ENCODE results near the gene LIX1L. TPM values are rescaled to one million over a fixed set of nuclear protein-coding genes. Genes with fewer than 3 reads are reported as not detected.

The LIX1L gene
- total RNA-seq, 2 experiments from 2014 or later: 11.6 to 26.3 TPM

DNA sequence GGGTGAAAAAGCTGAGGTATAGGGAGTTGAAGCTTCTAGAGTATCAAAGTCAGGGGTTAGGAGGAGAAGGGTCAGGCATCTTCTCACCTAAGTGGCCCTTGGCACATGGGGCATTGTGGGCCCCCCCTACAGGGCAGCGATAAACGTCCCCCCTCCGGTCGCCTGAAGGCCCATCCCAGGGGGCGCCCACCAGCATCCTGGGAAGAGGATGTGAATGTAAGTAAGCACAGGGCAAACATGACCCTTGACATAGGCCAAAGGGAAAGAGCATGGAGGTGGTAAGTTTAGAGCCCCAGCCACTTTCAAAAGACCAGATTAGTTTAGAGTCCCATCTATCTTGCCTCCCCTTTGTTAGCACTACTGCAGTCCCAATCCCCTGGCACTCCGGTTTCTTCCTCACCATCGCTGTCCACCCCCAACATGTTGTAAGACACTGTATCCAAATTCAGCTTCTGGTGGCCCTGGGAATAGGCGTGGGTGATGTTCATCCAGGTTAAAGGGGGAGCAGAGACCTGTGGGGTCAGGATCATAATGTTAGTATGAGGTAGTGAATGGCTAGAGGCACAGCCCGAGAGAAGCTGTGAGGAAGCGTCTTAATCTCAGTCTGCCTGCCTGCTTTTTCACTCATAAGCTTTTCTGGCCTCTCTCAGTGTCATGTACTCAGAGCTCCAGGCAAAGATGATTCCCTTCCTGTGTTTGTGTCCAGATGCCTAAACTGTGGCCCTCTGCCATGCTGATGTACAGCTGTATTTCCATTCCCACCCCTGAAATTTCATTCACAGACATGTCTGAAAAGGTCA is 50.7 kb downstream of the LIX1L start:
- BruUV-seq (replicated peaks): no TSS peak

GRCh38 chr1:145901312-145902021 is 56.4 kb downstream of the LIX1L start:
- ChIA-PET POLR2A (no interaction called here), CTCF (ENCODE audit: unreplicated experiment) (no interaction called here)
- no peak overlapping the region for H2AFZ ChIP-seq (ENCODE audit: low read length)
- no peaks in the 10 kb centered on the region for H3K79me2 ChIP-seq (ENCODE audit: insufficient read depth, low read depth, low read length)
- H3K4me3 ChIP-seq (ENCODE audit: low read depth, low read length, poor library complexity, severe bottlenecking): no peak overlapping the region
- H3K9me2 ChIP-seq (ENCODE audit: insufficient read depth, low read length): no peaks in the 10 kb centered on the region
- no peaks in the 10 kb centered on the region for H4K20me1 ChIP-seq (ENCODE audit: insufficient read depth, low read length)
- H3K36me3 ChIP-seq (ENCODE audit: insufficient read depth, low read length): no peaks in the 10 kb centered on the region
- no peaks in the 10 kb centered on the region for H3K9me3 ChIP-seq (ENCODE audit: low read length)
- no peak overlapping the region for H3K27ac ChIP-seq (ENCODE audit: low read depth, low read length, poor library complexity, severe bottlenecking)
- intact Hi-C loops (cut with micrococcal nuclease; ENCODE audit: unreplicated experiment): no loop called here
- no peaks in the 10 kb centered on the region for H3K4me1 ChIP-seq (ENCODE audit: insufficient read depth, low read length, poor library complexity, severe bottlenecking)
- no peak for TF ChIP-seq EZH2phosphoT487 (IDR thresholded peaks at IDR 0.05; ENCODE audit: borderline replicate concordance, low read depth, low read length)
- TF ChIP-seq, protein P1, sequence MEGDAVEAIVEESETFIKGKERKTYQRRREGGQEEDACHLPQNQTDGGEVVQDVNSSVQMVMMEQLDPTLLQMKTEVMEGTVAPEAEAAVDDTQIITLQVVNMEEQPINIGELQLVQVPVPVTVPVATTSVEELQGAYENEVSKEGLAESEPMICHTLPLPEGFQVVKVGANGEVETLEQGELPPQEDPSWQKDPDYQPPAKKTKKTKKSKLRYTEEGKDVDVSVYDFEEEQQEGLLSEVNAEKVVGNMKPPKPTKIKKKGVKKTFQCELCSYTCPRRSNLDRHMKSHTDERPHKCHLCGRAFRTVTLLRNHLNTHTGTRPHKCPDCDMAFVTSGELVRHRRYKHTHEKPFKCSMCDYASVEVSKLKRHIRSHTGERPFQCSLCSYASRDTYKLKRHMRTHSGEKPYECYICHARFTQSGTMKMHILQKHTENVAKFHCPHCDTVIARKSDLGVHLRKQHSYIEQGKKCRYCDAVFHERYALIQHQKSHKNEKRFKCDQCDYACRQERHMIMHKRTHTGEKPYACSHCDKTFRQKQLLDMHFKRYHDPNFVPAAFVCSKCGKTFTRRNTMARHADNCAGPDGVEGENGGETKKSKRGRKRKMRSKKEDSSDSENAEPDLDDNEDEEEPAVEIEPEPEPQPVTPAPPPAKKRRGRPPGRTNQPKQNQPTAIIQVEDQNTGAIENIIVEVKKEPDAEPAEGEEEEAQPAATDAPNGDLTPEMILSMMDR (conservative IDR thresholded peaks at IDR 0.05; ENCODE audit: low read length): no peak
- no TSS peak for BruUV-seq (replicated peaks)
- DNase-seq (ENCODE audit: low spot score): no peak
- no peak overlapping the region for H3K4me2 ChIP-seq (ENCODE audit: low read length)

More for the DNA sequence above, 50.7 kb downstream of the LIX1L start:
- no peak for DNase-seq (ENCODE audit: low spot score)
- TF ChIP-seq, protein P1 (conservative IDR thresholded peaks at IDR 0.05; ENCODE audit: low read length): no peak
- TF ChIP-seq EZH2phosphoT487 (IDR thresholded peaks at IDR 0.05; ENCODE audit: borderline replicate concordance, low read depth, low read length): no peak
- no peak overlapping the region for H3K27ac ChIP-seq (ENCODE audit: low read depth, low read length, poor library complexity, severe bottlenecking)
- no peaks in the 10 kb centered on the region for H3K9me3 ChIP-seq (ENCODE audit: low read length)
- H2AFZ ChIP-seq (ENCODE audit: low read length): no peak overlapping the region
- ChIA-PET CTCF (ENCODE audit: unreplicated experiment) (interaction anchor here (1.1 kb wide), 1 partner anchor 102 kb away, joined by 3 read pairs; no protein-coding TSS in a partner anchor), POLR2A (interaction anchor here (1.0 to 1.4 kb wide), 2 partner anchors 20 to 73 kb away, joined by 3 to 4 read pairs; partner anchors contain the start of gene RBM8A)
- H3K4me1 ChIP-seq (ENCODE audit: insufficient read depth, low read length, poor library complexity, severe bottlenecking): peaks cover under 1% of the 10 kb centered on the region
- no peaks in the 10 kb centered on the region for H3K79me2 ChIP-seq (ENCODE audit: insufficient read depth, low read depth, low read length)
- no peaks in the 10 kb centered on the region for H3K9me2 ChIP-seq (ENCODE audit: insufficient read depth, low read length)
- no peak overlapping the region for H3K4me2 ChIP-seq (ENCODE audit: low read length)
- intact Hi-C loops (cut with micrococcal nuclease; ENCODE audit: unreplicated experiment): no loop called here
- peaks cover 15% of the 10 kb centered on the region; the same call in 1 of the 2 replicates for H3K36me3 ChIP-seq (ENCODE audit: insufficient read depth, low read length)
- H4K20me1 ChIP-seq (ENCODE audit: insufficient read depth, low read length): no peaks in the 10 kb centered on the region
- H3K4me3 ChIP-seq (ENCODE audit: low read depth, low read length, poor library complexity, severe bottlenecking): no peak overlapping the region

All from OCI-LY7 (cell line).